Right ventricle myocardium inferior (tissue), 1 donor: ENCODE data around the gene MACF1. TPM values are rescaled to one million over a fixed set of nuclear protein-coding genes. Genes with fewer than 3 reads are reported as not detected.
"Not testable (repeated sequence)": the region's sequence is repeated elsewhere in the genome, so short reads cannot be mapped to it uniquely, and the experiment has no call there.

Experiments used
- ATAC-seq: fragments of 200-7000 bp; cut with Tn5 transposase; one replicate; pipeline ENCODE4 v1.9.1; 2020; ENCODE audit warnings: mild to moderate bottlenecking, moderate library complexity
- DNase-seq: peaks from one replicate; pipeline ENCODE4 v3.0.0; 2021; ENCODE audit errors: missing footprints
- intact Hi-C: fragments of 100-400 bp; cut with DNase I; formaldehyde crosslinking; loops from one replicate; pipeline ENCODE4 v1.11.0; 2022
- total RNA-seq: library from RNA; stranded (reverse); fragmentation: NEBNext Ultra II Directional; extraction: Animal tissue kit (Norgen Biotek cat#: 25700); gene quantifications from one replicate; pipeline ENCODE4 v1.2.1, GENCODE V29; 2021
- donor health status: DM: no; HTN: yes; CAD: no; lungs with severe emphysema.

MACF1 gene
- total RNA-seq, 1 donor from 2014 or later = 217 TPM

GRCh38 chr1:39205102-39205780 lies 746 bp downstream of the MACF1 start:
- DNase-seq (no peak), ATAC-seq (peak; percentile 75)
- intact Hi-C loops = no loop called here

- intact Hi-C loops = no loop called here
- DNase-seq (no peak), ATAC-seq (no peak)
Observed at GRCh38 chr1:39205781-39206464, 1.4 kb downstream of the MACF1 start.

GRCh38 chr1:39208360-39208759 lies 3.9 kb downstream of the MACF1 start:
- intact Hi-C loops = not testable (repeated sequence)

GRCh38 chr1:39210649-39211048 lies 6.2 kb downstream of the MACF1 start:
- no peak for DNase-seq
- intact Hi-C loops = no loop called here
- ATAC-seq = no peak

More at GRCh38 chr1:39208360-39208759, 3.9 kb downstream of the MACF1 start:
- DNase-seq, ATAC-seq: not testable (repeated sequence)

GRCh38 chr1:39212499-39212898 lies 8.0 kb downstream of the MACF1 start:
- DNase-seq (no peak), ATAC-seq (no peak)
- intact Hi-C loops = no loop called here

GRCh38 chr1:39213511-39214002 lies 9.1 kb downstream of the MACF1 start:
- ATAC-seq = no peak

GRCh38 chr1:39214021-39214713 lies 9.7 kb downstream of the MACF1 start:
- no peak for DNase-seq
- intact Hi-C loops = no loop called here
- ATAC-seq = peak; percentile 93

More at GRCh38 chr1:39213511-39214002, 9.1 kb downstream of the MACF1 start:
- intact Hi-C loops = no loop called here
- no peak for DNase-seq

GRCh38 chr1:39214714-39214997 lies 10.2 kb downstream of the MACF1 start:
- no peak for DNase-seq
- peak; percentile 28 for ATAC-seq
- intact Hi-C loops = no loop called here

GRCh38 chr1:39214998-39215873 lies 10.7 kb downstream of the MACF1 start:
- intact Hi-C loops = no loop called here
- ATAC-seq (peak; percentile 59), DNase-seq (no peak)

GRCh38 chr1:39216771-39217170 lies 12.3 kb downstream of the MACF1 start:
- DNase-seq = no peak
- no peak for ATAC-seq
- intact Hi-C loops = no loop called here

- no peak for DNase-seq
- intact Hi-C loops = no loop called here
- ATAC-seq = no peak
Observed at GRCh38 chr1:39220891-39221870, 16.7 kb downstream of the MACF1 start.

GRCh38 chr1:39224295-39224829 lies 19.9 kb downstream of the MACF1 start:
- intact Hi-C loops = no loop called here
- ATAC-seq (peak; percentile 46), DNase-seq (no peak)

- DNase-seq (no peak), ATAC-seq (no peak)
- intact Hi-C loops = no loop called here
Observed at GRCh38 chr1:39226836-39227235, 22.3 kb downstream of the MACF1 start.

- intact Hi-C loops = no loop called here
- DNase-seq = no peak
- no peak for ATAC-seq
Observed at GRCh38 chr1:39228252-39228651, 23.8 kb downstream of the MACF1 start.

GRCh38 chr1:39229504-39229903 lies 25.0 kb downstream of the MACF1 start:
- intact Hi-C loops = no loop called here
- ATAC-seq = no peak

GRCh38 chr1:39230261-39231190 lies 26.0 kb downstream of the MACF1 start:
- intact Hi-C loops = no loop called here
- DNase-seq (no peak), ATAC-seq (peak; percentile 50)

More at GRCh38 chr1:39229504-39229903, 25.0 kb downstream of the MACF1 start:
- DNase-seq = no peak
